ENCODE measurements around the gene CRKL.
A peak's percentile ranks its signal among the peaks of the same experiment; 100 is the strongest.

The CRKL gene

GRCh38 chr22:20996598-20997535 is 79.7 kb downstream of the CRKL start:
- no peak for DNase-seq (ENCODE audit: low spot score)

GRCh38 chr22:20997536-20998257 is 80.5 kb downstream of the CRKL start:
- no peak for DNase-seq (ENCODE audit: low spot score)

- no peak for DNase-seq (ENCODE audit: low spot score)
These were observed 81.5 kb downstream of the CRKL start for GRCh38 chr22:20998411-20999336.

GRCh38 chr22:20999350-21000206 is 82.4 kb downstream of the CRKL start:
- DNase-seq (ENCODE audit: low spot score), result no peak

- no peak for DNase-seq (ENCODE audit: low spot score)
These were observed 83.2 kb downstream of the CRKL start for GRCh38 chr22:21000207-21000986.

- no peak for DNase-seq (ENCODE audit: low spot score)
These were observed 83.9 kb downstream of the CRKL start for GRCh38 chr22:21000987-21001600.

- peak; percentile 96 for DNase-seq (ENCODE audit: low spot score)
These were observed 84.6 kb downstream of the CRKL start, which contains the start of gene THAP7 for GRCh38 chr22:21001601-21002325. Gene THAP7, minus strand, starts transcription at chr22:21002118. Its CDS starts 207 bp downstream, at chr22:21001911.
